Stimulated activated CD8-positive, alpha-beta memory T cell treated with anti-CD3 and anti-CD28 coated beads, Interleukin-4, amount 100 ng/mL, for 4 hours (primary cell): ENCODE data around the gene MED13L.
"Not testable (repeated sequence)": the region's sequence is repeated elsewhere in the genome, so short reads cannot be mapped to it uniquely, and the experiment has no call there.

ENCODE experiments used
- DNase-seq, 2 donors: peaks; one replicate each; pipeline ENCODE4 v3.0.0-alpha.2; 2020; ENCODE audit warnings: low read depth in 2 of 2, low spot score in 1 of 2

Gene MED13L

DNA sequence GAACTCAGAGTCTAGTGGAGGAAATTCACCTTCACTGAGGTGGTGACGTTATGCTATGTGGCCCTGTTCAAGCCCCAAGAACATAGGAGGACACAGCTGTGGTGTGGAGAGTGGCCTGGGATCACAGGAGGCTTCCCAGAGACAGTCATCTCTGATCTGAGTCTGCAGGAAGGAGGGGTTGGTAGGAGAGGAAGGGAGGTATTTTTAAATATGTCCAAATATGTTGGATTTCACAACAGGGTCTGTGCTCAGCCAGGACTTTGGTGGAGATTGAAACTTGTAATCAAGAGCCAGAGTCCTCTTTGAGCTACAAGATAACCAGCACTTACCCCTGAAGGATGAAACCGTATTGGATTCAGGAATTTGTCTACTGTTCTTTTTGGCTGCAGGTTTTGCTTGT is 26.4 kb upstream of the MED13L start:
- no peak for DNase-seq

DNA sequence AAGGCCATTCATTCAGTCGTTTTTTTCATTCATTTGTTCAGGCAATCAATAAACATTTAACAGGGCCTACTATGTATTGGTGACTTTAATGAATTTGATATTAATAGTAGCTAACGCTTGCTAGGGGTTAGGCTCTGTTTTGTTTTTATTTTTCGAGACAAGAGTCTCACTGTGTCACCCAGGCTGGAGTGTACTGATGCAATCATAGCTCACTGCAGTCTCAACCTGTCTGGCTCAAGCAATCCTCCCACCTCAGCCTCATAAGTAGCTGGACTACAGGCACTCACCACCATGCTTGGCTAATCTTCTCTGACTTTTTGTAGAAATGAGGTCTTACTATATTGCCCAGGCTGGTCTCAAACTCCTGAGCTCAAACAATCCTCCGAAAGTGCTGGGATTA is 25.6 kb upstream of the MED13L start:
- no peak for DNase-seq

DNA sequence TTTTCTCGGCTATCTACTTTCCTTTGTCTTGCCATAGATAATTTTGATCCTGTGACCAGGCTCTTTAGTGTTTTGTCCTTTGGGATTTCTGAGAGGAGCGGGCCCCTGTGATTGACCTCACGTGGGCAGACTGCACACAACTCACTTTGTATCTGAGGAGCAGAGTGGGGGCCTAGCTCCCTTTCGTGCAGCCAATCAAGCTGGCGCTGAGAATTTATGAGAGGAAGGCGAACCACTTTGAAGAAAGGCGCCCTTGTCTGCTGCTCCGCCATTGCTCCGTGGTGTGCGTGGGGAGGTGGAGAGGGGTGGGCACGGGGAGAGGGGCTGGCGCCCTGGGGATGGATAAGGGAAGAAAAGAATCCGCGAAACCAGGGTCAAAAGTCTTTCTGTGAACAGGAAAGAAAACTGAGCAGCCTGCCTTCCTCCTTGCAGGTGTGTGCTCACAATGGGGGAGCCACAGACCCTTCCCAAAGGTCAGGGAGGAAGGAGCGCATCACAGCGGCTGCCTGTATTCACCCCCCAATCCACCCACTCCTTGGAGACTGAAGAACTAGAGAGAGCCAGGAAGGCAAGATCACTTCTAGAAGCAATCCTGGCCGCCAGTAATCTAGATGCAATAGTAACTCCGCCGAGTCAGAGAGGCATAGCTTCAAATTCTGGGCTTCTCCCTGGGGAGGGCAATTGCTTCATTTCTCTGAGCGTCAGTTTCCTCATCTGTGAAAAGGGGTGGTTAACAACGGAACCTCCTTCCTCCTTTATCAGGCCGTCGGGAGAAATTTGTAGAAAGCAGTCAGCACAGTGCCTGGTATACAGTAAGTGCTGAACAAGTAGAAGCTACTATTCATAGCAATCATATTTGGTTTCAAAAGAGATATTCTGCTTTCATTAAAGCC is 24.9 kb upstream of the MED13L start:
- no peak for DNase-seq

DNA sequence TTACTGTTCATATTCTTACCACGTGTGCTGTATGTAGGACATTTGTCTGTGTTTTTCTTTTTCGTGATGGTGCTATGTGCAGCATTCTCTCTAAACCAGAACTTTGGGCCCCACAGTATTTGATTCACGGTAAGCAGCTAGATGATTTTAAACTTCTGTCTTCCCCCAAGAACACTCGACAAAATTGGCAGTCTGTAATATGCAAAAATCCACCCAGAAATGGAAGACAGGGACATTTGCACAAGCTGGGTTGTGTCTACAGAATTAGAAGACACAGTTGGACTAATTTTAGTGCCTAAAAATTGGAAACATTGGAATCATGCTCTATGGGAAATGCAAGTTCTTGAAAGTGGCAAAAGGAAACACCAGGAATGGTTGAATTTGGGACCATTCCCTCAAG is 24.1 kb upstream of the MED13L start:
- DNase-seq: no peak

DNA sequence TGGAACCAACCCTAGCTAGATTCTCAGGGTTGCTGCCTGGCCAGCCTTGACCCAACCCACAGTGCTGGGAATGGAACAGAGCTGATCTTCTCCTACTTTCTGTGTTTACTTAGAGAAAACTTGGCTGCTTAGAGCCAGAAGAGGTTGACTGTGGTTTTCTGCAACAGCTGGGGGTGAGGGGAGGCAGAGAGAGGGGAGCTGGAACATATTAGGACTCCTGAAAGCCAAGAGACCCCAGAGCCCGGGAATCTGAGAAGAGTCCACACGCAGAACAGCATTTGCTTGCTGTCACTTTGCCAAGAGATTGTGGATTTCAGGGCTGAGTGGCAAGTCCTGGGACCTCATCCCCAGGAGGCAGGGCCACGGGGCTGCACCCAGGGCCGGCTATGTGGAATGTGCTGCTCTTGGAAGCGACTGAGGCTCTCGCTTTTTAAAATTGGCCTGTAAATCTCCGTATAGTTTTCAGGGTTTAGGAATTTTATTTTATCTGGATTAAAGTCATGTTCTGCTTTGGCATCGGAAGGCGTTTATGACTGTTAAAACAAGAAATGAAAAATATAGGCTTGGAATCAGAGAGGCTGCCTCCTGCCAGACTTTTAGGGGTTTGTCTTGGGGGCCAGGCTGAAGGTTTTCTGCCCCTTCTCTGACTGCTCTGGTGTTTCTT is 22.3 kb upstream of the MED13L start:
- DNase-seq: no peak

DNA sequence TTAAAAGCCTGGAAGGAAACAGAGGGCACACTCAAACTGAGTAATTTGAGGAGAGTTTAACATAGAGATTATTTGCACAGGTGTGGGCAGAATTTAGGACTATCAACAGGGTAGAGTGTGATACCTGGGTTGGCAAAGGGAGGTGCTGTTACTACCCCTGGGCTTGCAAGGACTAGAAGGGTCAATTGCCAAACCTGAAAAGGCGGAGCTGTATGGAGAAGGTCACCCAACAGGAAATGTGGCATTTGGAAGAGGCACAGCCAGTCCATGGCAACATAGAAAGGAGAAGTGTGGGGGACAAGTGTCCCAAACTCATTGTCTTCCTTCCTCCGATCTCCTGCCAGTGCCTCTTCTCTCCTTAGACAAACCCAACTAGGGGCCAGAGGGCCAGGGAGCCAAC is 21.6 kb upstream of the MED13L start:
- DNase-seq: no peak

DNA sequence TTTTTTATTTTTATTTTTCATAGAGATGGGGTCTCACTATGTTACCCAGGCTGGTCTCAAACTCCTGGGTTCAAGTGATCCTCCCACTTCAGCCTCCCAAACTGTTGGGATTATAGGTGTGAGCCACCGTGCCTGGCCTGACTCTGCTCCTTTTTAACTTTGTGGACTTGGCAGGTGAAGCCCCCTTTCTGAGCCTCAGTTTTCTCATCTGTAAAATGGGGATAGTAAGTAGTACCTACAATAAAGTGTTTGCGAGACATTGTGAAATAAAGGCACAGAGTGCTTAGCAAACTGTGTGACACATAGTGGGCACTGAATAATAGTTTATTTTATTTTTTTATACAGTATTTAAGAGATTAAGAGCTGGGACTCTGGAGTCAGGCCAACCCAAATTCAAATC is 21.1 kb upstream of the MED13L start:
- no peak for DNase-seq

DNA sequence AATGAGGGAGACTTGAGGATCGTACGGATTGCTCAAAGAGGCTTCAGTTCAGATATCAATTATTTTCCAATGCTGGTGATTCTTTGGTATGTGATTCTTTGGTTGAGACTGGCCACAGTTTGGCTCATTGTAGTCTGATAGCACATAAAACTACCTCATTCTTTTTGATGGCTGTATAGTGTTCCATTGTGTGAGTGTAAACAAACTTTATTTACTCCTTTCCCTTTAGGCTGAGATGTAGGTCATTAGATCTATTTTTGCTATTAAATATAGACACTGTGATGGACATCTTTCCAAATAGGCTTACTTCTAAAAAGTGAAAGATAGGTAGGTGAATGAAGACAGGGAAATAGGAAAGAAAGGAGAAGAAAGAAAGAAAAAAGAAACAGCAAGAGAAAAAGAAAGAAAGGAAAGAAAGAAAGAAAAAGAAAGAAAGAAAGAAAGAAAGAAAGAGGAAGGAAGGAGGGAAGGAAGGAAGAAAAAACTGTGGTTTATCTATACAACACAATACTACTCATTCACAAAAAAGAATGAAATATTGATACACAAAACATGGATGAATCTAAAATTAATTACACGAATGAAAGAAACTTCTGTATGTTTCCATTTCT is 19.8 kb upstream of the MED13L start:
- no peak for DNase-seq

DNA sequence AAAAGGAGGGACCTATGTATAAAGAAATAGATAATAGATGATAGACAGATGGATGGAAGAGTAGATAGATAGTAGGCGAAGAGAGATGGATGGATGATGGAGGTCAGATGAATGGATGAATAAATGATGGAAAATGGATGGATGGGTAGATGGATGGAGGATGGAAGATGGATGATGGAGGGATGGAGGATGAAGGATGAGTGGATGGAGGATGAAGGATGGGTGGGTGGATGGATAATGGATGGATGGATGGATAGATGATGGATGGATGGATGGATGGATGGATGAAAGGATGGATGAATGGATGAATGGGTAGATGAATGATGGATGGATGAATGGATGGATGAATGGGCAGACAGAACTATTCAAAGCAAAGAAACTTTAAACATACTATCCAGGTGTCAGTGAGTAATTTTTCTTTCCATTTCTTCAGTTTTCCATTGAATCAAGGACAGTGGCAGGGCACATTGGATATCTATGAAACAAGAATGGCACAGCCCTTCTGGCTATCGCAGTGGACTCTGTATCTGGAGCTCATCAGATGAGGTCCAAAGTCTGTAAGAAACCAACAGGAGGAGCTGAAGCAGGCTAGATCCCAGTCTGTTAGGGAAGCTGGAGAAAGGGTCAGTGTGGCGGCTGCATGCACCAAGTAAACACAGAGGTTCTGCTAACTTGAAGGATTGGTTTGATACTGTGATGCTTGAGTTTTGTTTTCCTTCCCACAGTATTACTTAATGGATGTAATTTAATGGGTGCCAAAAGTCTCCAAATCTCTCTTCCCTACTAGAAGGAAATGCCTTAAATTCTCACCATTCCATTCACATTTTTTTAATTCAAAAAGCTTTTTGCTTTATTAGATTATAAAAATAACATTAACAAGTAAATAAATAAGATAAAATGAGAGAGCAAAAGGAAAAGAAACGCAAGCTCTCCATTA is 18.1 kb upstream of the MED13L start:
- DNase-seq: no peak

DNA sequence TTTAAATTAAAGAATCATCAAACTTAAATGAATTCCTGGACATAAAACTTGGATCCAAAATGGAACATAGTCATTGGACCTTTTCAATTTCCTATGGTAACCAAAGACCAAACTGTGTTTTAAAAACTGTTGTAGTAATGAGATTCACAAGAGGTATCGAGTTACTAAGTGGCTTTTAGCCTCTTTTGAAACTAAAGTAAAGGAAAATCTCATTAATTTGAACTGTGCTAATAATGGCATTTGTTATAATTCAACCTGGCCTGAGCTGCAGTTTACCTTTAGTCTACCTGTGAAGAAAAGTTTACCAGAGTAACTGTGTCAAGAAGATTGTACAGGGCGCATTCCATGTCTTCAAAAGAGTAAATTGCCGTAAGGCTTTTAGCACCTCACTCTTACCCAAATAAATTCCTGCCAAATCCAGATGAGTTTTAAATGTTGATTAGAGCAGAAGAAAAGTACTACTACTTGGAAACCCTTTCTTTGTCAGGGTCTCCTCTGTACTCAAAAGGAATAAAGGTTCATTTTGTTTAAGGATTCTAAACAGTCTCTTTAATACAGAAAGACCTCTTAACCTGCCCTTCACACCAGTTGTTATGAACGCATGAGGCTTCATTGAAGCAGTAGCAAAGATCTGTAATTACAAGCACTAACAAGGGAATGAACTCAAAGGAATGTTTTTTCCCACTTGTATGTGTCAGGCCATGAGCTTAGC is 17.1 kb upstream of the MED13L start:
- no peak for DNase-seq

DNA sequence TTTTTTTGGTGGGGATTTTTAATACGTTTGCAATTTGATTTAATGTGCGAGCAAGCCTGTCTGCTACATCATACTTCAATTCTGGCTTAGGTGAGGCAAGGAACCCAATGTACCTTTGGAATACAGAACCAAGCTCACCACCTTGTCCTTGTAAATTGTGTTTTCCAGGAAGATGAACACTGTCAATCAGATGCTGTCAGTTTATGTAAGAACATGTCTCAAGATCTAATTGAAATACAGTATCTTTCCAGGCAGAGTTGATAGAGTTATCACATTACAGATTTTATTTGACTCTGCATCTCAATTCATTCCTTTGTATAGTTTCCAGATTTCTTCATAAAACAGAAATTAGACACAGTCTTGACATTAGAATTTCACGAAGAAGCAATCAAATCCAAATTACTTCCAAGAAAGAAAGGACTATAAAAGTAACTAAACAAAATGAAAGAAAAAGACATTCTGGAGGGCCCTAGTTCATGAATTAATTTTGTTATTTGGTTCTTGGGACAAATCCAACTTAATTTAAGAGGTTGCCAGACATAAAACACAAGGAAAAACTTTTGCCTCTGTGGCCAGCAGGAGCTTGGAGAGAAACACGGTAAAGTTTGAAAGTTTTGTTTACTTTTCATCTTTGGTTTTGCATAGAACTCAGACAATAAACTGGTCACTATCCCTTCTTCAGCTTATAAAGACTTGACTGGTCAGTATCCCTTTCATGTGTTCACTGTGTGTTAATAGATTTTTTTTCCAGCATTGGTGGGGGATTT is 16.4 kb upstream of the MED13L start:
- DNase-seq: no peak

DNA sequence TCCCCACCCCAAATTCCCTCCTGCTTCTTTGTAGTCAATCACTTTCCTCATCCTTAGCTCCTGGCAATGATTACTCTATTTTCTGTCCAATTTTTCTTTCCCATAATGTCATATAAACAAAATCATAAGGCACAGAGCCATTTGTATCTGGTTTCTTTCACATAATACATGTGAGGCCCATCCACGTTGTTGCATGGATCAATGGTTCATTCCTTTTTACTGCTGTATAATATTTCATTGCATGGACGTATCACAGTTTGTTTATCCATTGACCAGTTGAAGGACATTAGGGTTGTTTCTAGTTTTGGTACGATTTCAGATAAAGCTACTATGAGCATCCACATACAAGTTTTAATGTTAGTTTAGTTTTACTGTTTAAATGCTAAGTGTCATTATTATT is 13.7 kb upstream of the MED13L start:
- no peak for DNase-seq

DNA sequence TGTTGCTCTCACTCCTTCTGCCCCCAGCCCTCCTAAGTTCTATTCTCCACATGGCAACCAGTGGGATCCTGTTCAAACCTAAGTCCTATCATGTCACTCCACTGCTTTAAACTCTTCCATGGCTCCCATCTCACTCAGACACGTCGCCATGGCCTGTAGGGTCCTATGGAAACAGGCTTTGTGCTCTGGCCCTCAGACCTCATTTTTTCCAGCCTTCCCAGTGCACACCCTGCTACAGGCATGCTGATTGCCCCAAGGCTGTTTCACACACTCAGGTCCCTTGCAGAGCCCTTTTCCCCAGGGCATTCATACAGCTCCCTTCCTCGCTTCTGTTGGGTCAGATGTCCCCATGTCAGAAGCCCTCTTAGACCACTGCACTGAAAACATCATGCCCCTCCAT is 11.2 kb upstream of the MED13L start:
- no peak for DNase-seq

DNA sequence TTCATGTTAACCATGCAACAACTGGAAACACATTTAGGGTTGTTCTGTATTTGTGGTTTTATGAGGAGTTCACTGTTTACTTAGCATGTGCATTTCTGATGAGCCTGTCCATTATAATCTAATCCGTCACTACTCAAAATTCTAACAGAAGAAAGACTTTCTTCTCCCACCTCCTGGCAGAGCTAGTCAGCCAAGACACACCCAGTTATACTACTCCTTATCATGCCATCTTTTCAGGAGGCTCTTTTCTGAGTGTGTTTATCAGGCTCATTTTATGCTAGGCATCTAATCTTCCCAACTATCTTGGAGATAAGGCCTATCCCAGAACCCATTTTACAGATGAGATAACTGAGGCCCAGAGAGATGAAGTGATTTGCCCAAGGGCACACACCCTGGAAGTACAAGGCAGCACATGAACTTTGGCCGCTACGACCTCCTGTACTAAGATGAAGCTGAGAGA is 10.4 kb upstream of the MED13L start:
- no peak for DNase-seq

DNA sequence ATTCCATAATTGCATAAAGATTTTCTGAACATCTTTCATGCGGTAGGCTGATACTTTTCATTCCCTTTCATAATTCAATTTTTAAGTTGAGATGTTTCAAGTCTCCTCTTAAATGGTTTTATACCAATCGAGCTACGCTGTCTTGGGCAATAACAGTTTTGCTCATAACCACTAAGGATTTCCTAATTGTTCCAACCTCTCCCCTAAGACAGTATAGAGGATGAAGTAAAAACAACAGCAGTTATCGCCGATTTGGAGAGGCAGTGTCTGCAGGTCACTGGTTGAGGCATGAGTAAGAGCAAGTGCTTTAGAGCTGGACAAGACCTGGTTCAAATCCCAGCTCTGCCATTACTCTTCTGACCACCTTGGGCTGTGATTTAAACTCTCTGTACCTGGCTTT is 6.9 kb upstream of the MED13L start:
- no peak for DNase-seq

DNA sequence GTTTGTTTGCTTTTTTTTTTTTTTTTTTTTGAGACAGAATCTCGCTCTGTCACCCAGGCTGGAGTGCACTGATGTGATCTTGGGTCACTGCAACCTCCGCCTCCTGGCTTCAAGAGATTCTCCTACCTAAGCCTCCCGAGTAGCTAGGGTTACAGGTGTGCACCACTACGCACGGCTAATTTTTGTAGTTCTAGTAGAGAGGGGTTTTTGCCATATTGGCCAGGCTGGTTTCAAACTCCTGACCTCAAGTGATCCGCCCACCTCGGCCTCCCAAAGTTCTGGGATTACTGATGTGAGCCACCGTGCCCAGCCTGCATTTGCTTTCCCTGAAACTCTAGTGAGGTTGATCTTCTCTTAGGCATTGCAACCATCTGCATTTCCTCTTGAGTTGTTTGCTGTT is 6.4 kb upstream of the MED13L start:
- DNase-seq: not testable (repeated sequence)

DNA sequence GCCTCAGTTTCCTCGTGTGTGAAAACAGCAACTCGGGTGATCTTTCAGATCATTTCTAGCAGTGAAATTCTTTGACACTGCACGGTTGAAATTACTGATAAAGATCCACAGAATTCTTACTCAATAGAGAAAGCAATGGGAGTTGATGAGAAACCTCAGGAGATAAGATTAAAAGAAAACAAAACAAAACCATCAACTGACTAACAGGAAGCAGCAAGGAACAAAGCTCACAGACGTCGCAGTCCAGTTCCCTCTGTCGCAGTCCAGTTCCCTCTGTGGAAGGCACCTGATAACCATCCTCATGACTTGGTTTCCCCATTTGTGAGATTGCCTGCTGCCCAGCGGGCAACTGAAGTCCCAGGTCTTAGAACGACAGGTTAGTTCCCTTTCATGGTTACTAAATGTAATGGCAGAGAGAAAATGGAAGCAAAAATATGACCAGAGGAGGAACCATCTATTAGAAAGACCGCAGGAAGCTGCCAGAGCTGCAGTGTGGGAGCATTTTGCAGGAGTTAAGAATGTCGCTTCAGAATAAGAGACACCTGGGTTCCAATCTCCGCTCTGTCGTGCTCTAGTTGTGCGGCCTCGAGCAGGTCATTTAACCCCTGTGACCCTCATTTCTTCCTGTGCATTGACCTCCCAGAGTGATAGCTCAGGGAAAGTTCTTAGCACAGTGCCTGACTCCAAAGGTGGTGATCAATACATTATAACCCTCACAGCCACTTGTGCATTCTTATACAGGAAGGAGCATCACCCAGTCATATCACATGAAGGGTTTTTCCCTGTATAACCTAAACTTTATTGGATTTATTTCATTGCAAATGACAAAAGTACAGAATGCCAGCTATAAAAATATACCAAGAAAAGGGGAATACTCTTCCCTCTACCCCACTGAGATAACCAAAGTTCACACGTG is 5.1 kb upstream of the MED13L start:
- no peak for DNase-seq

DNA sequence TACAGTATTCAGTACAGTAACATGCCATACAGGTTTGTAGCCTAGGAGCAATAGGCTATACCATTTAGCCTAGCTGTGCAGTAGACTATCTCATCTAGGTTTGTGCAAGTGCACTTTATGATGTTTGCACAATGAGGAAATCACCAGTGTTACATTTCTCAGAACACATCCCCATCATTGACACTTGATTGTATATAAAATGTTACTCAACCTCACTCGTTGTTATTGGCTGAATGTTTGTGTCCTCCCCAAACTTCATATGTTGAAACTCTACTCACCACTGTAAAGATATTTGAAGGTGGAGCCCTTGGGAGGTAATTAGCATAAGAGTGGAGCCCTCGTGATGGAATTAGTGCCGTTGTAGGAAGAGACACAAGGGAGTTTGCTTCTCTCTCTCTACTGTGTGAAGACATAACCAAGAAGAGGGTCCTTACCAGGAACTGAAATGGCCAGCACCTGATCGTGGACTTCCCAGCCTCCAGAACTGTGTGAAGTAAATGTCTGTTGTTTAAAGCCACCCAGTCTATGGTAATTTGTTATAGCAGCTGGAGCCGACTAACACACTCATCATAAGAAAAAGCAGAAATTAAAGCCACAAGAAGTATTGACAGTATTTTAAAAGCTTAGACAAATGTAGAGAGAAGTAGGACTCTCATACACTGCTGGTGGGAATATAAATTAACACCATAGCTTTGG is 3.2 kb upstream of the MED13L start:
- no peak for DNase-seq
